ENCODE results near the gene GCNA.
A peak's percentile ranks its signal among the peaks of the same experiment; 100 is the strongest.
"Not testable (repeated sequence)": the region's sequence is repeated elsewhere in the genome, so short reads cannot be mapped to it uniquely, and the experiment has no call there.

Gene GCNA

DNA sequence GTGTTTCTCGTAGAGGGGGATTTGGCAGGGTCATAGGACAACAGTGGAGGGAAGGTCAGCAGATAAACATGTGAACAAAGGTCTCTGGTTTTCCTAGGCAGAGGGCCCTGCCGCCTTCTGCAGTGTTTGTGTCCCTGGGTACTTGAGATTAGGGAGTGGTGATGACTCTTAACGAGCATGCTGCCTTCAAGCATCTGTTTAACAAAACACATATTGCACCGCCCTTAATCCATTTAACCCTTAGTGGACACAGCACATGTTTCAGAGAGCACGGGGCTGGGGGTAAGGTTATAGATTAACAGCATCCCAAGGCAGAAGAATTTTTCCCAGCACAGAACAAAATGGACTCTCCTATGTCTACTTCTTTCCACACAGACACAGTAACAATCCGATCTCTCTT, 66.2 kb downstream of the GCNA start:
- not testable (repeated sequence) for DNase-seq

DNA sequence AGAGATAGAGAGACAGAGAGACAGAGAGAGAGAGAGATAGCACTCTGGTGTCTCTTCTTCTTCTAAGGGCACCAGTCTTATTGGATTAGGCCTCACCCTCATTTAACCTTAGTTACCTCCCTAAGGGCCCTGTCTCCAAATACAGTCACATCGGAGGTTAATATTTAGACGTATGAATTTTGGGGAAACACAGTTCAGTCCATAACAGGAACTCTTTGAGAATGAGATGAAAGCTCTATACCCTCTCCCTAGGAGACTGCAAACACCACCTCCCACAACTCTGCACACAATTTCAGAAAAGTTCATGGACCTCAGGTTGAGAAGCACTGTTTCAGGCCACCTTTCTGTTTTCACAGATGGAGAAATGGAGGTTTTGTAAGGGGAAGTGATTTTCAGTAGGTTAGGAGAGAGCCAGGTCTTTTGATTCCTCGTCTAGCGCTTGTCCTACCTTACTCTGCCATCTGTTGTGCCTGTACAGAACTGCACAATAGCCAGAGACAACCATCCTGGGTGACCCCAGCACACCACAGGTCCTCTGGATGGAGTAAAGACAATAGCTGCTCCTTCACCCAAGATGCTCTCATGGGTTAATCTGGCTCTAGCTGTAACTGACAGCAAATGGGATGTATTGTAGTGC, 72.2 kb downstream of the GCNA start:
- peak; percentile 4 for DNase-seq

DNA sequence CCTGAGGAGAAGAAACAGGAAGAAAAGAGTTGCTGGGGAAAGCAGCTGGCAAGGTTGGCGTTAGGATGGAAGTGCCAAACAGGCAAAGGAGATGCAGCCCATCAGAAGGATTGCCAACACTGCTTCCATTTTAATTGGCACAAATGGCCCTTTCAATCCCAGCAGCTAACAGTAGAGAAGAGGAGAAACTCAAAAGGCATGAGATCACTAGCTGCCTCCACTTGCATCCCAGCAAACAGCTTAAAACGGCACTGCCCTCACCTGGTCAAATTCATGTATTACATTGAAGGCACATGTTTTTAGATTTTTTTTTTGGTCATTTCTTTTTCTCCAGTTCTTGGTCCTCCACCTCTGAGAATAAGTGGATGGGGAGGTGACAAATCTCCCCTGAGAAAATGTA, 74.2 kb downstream of the GCNA start:
- DNase-seq = peak; percentile 3

DNA sequence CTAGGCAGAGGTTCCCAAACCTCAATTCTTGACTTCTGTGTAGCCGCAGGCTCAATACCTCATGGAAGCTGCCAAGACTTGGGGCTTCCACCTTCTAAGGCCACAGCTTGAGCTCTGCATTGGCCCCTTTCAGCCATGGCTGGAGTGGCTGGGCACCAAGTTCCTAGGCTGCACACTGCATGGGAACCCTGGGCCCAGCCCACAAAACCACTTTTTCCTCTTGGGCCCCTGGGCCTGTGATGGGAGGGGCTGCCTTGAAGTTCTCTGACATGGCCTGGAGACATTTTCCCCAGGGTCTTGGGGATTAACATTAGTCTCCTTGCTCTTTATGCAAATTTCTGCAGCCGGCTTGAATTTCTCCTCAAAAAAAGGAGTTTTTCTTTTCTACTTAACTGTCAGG, 75.1 kb downstream of the GCNA start:
- DNase-seq = no peak

DNA sequence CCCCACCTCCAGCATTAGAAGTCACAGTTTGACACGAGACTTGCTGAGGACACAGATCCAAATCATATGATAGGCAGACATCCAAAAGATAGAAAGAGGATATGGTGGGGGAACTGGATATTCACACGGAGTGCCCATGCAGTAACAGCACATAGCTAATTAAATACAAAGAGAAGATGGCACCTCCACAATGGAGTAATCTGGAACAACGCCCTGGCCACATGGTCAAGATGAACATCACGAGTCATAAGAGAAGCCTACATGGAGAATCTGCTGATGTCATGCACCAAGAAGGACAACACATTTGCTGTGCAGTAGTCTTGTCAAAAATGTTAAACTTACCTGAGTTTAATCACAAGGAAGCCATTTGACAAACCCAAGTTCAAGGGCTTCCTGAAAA, 79.0 kb downstream of the GCNA start:
- DNase-seq = no peak

DNA sequence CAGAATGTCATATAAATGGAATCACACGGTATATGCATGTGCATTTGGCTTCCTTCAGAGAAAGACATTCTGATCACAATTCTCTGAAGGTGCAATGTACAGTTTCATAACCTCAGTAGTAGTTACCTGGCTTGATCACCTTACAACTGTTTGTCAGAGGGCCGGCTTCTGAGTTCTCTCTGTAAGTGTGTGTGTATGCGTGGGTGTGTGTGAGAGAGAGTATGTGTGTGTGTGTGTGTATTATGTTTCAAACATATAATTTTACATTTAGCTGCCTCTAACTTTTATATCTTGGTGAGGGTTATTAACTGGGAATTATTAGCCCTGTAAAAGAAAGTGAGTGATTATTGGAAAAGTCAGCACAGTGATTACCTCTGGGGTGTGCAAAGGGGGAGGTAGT, 81.1 kb downstream of the GCNA start:
- DNase-seq = no peak

DNA sequence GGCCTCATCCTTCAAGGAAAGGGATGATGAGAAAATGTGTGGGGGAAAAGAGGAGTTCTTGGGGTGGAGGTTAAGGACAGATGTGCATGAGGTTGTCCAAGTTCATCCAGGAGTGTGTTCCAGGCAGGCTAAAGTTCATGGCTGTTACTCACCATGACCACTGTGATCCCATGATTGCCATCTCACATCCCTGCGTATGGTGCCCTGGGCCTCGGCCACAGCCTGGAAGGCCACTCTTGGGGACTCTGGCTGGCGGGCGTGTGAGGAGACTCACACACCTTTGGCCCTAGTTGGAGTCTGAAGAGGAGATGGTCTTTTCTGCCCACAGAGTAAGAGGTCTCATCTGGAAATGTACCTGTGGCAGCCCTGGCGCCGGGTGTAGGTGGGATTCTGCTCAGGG, 81.7 kb downstream of the GCNA start:
- DNase-seq = no peak

DNA sequence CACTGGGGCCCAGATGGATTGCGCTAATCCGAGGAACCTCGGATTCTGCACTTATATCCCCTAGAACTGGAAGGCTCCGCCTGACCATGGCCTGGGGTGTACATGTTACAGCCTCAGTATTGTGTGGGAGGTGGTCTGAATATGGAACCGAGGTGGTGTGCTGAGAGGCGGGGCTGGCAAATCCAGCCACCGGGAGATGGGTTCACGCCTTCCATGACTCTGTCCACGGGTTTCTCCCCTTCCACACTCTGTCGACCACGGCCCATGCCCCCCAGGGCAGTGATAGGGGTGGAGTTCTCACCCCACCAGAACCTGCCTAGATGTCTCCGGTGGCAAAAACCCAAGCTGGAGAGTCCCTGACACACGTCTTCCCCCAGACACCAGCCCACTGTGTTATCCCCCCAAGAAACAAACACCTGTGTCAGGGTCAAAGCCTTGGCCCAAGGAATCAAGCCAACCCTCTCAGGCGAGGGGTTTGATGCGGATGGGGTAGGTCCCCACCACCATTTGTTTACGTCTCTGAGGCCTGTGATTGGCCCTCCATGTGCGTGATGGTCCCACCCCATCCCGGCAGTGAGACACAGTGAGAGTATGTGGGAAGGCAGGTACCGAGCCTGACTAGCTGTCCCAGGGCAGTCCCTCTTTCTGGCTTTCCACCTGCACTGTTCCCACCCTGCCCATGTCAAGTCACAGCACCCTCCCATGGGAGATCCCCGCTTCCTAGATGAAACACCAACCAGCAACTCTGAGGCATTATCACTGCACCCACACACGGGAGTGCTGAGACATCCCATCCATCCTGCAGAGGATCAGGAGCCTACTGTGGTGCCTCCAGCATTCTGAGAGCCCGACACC, 82.6 kb downstream of the GCNA start:
- DNase-seq = no peak

DNA sequence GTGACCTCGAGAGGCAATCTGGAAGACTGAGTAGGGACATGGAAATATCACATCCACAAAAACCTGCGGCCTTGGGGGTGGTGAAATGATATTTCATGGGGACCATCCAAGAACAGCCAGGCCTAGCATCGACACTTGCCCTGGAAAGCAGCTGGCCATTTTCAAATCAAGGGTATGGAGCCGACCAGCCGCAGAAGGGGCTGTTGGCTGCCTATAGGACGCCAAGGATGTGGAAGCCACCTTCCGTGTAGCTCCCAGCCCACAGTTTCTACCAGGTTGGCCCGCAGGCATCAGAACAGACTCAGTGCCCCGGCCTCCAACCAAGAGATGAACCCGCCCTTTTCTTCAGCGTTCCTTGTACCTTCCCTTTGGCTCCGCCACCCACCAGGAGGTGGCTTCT, 83.7 kb downstream of the GCNA start:
- DNase-seq = no peak

DNA sequence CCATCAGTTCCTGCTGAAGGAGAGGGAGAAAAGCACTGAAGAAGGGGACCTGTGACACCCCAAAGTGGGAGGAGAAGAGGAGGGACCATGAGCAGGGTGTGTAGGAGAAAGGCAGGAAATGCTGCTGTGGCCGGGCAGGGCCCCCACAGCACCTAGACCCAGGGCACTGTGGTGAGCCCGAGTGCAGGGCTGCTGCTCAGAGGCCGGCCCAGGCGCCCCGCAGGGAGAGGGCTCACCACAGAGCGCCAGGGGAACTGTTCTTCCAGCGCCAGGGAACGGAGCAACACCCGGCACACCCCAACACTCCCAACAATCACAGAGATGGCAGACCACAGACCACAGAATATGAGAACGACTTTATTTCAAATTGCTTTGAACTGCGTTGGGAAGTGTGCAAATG, 84.4 kb downstream of the GCNA start:
- not testable (repeated sequence) for DNase-seq
